ENCODE measurements around the gene REEP1.
"Not testable (repeated sequence)": the region's sequence is repeated elsewhere in the genome, so short reads cannot be mapped to it uniquely, and the experiment has no call there.

Gene REEP1

DNA sequence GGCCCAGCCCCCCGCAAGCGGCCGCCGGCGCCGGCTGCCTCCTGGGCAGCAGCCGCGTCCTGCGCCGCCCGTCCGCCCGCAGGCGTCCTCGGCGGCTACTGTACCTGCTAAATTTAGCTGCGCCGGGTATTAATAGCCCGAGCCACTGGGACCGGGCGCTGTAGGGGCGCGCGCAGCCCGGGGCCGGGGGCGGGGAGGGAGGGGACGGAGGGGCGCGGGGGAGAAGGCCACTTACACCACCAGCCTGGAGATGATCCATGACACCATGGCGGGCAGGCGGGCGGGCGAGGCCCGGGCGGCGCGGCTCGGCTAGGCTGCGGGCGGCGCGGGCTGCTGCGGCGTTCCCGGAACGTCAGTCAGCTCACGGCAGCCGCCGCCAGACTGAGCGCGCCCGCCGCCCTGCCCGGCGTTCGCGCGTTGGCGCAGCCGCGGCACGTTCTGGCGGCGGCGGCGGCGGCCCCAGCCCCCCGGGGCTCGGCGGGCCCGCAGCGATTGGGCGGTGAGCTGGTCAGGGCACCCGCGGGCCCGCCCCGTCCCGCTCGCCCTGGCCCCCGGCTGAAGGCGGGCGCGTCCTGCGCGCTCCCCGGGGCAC is at the start of gene REEP1:
TSS of gene REEP1 (minus strand) at position 383 of the 592 bp plus-strand sequence. CDS start at position 267, 116 bp downstream.
- DNase-seq, result no peak

DNA sequence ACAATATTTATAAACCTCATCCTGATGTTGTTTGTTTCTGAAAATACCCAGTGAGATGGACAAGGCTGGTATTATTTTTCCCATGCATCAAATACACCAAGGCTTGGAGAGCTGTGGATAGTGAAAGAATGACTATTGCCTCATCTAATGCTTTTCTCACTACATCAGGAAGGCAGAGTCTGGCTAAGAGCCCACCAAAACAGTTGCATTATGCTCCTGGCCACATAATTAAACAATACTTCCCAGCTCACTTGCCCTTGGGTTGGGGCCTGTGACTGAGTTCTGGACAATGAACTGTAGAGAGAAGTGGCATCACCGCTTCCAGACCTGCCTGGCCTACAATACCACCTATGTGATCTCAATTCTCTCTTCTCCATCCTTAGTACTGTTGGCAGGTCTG is 46.4 kb upstream of the REEP1 start:
- DNase-seq, result no peak

GRCh38 chr2:86382698-86383097 is 45.3 kb upstream of the REEP1 start:
- DNase-seq, result no peak

- DNase-seq, result no peak
Observed at GRCh38 chr2:86382108-86382507, 44.7 kb upstream of the REEP1 start.

- no peak for DNase-seq
Observed at GRCh38 chr2:86378469-86378868, 41.0 kb upstream of the REEP1 start.

- no peak for DNase-seq
Observed at GRCh38 chr2:86375623-86376022, 38.2 kb upstream of the REEP1 start.

DNA sequence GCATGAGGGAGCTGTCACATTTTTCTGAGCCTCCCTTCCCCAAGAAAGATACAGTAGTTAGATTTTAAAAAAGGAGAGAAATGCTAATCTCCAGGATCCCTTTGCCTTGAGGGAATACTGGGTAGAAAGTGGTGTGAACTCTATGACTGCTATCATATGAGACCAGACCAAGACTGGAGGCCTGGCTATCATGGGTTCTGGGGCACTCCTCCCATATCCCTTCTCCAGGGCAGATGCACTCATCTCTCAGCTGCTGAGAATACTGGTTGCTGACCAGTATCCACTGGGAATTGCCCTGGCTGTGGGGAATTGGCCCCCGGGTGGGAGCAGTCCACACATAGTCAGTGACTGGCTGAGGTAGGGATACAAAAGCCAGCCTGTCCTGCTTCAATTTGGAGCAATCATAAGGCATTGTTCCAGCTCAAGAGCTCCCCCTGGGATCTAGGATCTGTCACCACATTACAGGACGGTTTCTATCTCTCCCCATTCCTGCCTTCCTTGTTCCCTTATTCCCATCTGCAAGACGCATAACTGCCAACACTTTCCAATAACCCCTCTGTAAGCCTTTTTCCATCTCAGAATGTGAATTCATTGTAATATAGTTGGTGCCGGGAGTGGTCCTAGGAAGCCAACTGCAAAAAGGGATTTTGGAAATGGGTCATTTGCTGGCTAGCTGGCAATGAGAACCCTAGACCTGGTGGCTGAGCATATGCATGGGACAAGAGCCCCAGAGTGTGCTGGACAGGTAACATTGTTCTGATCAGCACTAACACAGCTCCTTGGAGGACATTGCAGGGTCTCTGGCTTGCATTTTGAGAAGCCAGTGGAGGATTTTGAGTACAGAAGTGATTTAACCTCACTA is 35.4 kb upstream of the REEP1 start:
- DNase-seq, result no peak

GRCh38 chr2:86372133-86372532 is 34.7 kb upstream of the REEP1 start:
- no peak for DNase-seq

DNA sequence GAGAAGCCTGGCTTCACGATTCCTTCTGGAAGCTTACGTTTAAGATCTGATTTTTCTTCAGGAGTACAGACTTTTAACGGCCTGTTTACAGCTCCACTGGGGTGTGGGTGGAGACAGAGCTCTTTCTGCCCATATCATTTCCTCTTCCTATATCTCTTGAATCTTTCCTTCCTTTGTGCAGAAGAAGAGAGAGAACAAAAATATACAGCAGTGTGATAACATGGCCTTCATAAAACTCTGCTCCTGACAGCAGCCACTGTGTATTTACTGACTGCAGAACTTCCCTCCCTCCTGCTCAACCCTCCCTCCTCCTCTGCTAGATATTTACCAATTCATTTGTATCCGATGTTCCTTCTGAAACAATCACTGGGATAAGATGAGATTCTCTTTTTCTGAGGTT is 34.1 kb upstream of the REEP1 start:
- no peak for DNase-seq

DNA sequence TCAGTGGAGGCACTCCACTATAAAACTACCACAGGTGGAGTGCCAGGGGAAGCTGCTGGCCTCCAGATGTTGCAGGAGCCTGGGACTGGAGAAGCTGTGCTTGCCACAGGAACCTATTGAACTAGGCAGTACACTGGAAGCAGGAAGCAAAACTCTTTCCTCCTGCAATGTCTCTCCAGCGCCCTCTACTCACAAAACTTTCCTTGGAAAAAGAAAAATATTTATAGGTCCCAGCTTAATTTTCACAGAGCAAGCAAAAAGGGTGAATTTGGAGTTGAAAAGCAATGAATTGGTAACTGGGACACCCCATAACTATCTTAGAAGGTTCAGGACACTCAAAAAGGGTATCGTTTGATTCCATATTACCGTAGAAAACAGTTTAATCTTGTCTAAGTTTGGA is 33.2 kb upstream of the REEP1 start:
- no peak for DNase-seq

GRCh38 chr2:86368161-86368824 is 30.9 kb upstream of the REEP1 start:
- DNase-seq, result peak; percentile 24

DNA sequence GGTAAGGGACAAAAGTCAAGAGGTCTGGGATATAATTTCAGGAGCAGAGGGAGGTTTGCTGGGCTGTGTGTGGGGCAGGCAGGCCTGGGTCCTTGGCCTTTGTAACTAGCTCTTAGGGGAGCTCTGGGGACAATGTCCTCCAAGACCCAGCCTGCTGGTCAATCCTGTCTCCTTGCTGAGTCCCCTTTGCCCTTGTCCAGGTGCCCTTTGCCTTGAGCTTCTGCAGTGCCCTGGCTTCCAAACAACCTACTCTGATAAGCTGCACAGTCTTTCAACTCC is 30.0 kb upstream of the REEP1 start:
- no peak for DNase-seq

DNA sequence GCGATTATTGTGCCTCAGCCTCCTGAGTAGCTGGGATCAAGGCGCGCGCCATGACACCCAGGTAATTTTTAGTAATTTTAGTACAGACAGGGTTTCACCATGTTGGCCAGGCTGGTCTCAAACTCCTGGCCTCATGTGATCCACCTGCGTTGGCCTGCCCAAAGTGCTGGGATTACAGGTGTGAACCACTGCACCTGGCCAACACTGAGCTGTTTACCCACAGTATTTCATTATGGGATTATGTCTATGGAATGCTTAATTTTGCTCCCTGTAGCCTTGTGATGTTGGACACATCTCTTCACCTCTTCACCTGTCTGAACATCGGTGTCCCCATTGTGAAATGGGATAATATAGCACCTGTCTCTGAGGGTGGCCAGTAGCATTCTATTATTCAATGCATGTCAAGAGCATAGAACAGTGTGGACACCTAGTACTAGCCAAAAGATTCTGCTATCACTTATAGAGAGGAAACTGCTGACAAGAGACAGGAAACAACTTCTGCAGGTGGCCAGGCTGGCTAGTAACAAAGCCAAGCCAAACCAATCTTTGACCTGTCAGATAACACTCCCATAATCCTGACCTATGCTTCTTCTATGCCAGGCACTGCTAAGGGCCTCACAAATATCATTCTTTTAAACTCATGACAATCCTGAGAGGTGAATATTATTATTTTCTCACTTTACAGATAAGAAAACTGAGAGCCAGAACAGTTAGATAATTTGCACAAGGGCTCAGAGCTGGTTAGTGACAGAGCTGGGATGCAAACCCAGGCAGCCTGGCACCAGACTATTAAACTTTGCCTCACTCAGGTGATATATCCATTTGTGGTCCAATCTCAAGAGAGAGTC is 29.4 kb upstream of the REEP1 start:
- DNase-seq, result no peak

GRCh38 chr2:86364894-86365293 is 27.5 kb upstream of the REEP1 start:
- no peak for DNase-seq

- no peak for DNase-seq
Observed at GRCh38 chr2:86360776-86361175, 23.4 kb upstream of the REEP1 start.

DNA sequence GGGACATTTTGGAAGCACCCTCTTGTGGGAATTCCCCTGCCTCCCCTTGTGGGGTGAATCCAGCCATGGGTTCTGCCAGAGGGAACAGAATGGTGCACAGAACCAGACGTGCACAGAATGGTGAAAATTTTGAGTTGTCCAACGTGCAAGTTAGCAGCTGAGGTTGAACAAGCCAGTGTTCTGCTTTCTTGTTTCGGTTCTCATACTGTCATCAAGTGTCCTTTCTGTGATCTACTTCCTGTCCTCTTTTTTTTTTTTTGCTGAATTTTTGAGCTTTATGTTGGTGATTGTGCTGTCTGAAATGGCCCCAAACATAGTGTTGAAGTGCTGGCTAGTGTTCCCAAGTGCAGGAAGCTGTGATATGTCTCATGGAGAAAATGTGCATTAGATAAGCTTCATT is 21.5 kb upstream of the REEP1 start:
- DNase-seq, result no peak

DNA sequence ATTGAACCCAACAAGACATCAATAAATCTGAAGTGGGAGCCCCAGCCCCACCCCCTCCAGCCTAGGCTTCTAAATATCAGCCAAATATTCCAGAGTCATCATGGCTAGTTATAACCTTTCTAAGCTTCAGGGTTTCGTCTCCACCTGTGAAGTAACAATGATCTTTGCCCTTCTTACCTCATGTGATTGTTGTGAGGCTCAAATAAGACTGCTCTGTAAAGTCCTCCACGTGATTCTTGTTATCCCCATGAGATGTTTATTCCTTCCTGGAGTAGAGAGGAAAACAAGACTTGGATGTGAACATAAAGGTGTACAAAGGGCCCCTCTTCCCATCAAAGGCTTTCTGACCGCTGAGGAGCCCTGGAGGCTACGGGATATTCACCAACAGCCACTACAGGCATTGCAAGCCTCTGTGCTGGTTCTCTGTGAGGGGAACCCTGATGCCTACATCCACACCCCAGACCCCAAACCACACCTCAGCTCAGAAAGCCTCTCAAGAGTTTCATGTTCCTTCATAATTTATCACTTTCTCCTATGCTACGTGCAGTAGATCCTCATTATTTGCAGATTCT is 20.1 kb upstream of the REEP1 start:
- DNase-seq, result no peak

GRCh38 chr2:86352727-86353221 is 15.3 kb upstream of the REEP1 start:
- no peak for DNase-seq

DNA sequence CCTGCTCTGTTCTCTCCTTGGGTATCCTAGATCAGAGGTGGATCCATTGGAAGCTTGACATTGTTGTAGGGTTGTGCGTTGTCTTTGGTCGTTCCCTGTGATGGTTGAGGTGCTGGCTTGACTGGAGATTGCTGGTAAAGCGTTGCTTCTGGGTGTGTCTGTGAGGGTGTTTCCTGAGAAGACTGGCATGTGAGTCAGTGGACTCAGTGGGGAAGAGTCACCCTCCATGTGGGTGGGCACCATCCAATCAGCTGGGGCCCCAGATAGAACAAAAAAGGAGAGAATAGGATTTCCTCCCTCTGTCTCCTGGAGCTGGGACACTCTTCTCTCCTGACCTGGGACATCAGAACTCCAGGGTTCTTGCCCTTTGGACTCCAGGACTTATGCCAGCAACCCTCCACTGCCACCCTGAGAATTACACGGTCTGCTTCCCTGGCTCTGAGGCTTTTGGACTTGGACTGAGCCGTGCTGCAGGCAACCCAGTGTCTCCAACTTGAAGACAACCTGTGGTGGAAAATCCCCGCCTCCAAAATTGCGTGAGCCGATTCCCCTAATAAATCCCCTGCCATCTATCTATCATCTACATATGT is 14.8 kb upstream of the REEP1 start:
- DNase-seq, result no peak

GRCh38 chr2:86350751-86351150 is 13.3 kb upstream of the REEP1 start:
- DNase-seq, result no peak

DNA sequence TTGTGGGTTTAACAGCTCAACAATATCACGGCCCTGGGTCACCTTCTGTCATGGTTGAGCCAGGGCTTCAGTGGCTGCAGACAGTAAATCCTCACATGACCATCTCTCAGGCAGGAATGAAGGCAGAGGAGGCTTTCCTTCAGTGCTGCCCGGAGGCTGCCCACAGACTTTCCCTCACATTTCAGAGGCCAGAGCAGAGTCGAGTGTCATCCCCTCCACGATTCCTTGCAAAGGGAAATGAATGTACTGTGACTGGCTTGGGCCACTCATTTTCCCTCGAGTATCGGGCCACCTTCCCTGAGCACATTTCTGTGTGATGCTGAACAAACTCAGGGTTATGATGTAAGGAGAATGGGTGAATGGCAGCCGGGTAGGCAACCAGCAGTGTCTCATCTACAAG is 10.0 kb upstream of the REEP1 start:
- no peak for DNase-seq

- not testable (repeated sequence) for DNase-seq
Observed at GRCh38 chr2:86345783-86346370, 8.5 kb upstream of the REEP1 start.
